ENCODE results near the gene ADARB1.

DNA sequence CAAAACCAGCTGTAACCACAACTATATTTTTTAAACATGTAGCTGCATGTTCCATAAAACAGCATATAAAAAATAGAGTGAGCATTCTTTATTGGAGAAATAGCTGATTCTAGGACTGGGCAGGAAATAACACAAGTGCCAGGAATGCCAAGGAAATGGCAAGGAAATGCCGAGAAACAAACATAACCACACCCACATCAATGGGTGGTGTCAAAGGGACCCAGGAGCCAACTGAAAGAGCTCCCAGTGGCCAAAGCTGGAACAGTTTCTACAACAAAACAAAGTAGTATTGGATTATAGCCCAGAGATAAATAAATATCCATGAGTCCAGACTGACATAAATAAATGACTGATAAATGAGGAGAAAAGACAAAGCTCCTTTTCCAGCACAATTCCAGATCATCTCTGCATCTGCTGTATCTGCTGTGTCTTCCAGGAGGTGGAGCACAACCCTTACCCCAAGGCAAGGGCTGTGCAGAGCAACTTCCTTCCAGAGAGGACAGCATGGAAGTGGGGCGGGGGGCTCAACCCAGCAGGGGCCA, 28.1 kb downstream of the ADARB1 start:
- peak; percentile 16 to 41 (median 18) for TF ChIP-seq CTCF (IDR thresholded peaks at IDR 0.05)
- TF ChIP-seq POLR2A (IDR thresholded peaks at IDR 0.05): no peak
- peak in 1 of 2 donors; percentile 53 for TF ChIP-seq EP300 (IDR thresholded peaks at IDR 0.05)

Measured in tibial nerve (tissue), 4 donors.